Large intestine (tissue), 3 donors: ENCODE data around the gene SH2D3A. TPM values are rescaled to one million over a fixed set of nuclear protein-coding genes. Genes with fewer than 3 reads are reported as not detected.
A peak's percentile ranks its signal among the peaks of the same experiment; 100 is the strongest.

Experiments
- DNase-seq, 2 donors: peaks; one replicate each; pipeline versions ENCODE4 v3.0.0 to v3.0.0-alpha.2; 2013
- H3K27ac ChIP-seq: one replicate; pipeline ENCODE4 v1.5.1; 2013; ENCODE audit warnings: low read length
- H3K27me3 ChIP-seq: 2 replicates; pipeline ENCODE4 v1.6.1; 2013; ENCODE audit warnings: low read length; ENCODE audit not compliant: control insufficient read depth, insufficient read depth
- H3K36me3 ChIP-seq: 2 replicates; pipeline ENCODE4 v1.6.1; 2013; ENCODE audit warnings: low read length; ENCODE audit not compliant: control insufficient read depth, insufficient read depth
- H3K4me1 ChIP-seq: one replicate; pipeline ENCODE4 v1.6.1; 2013; ENCODE audit warnings: low read length; ENCODE audit not compliant: control insufficient read depth, insufficient read depth
- H3K4me3 ChIP-seq: one replicate; pipeline ENCODE4 v1.5.1; 2013; ENCODE audit warnings: low read length
- H3K9me3 ChIP-seq: one replicate; pipeline ENCODE4 v1.6.1; 2013; ENCODE audit warnings: mild to moderate bottlenecking, low read depth, low read length, moderate library complexity; ENCODE audit not compliant: control insufficient read depth
- WGBS: methylation state at CpG from one replicate; pipeline ENCODE4 v1.1.5; 2013; ENCODE audit warnings: low lambda C conversion rate; ENCODE audit not compliant: insufficient coverage; 5-methylcytosine and 5-hydroxymethylcytosine counted together
- polyA plus RNA-seq: library from polyadenylated mRNA; unstranded; fragments of 120-200 nt; gene quantifications from one replicate; pipeline ENCODE4 v1.2.1, GENCODE V29; 2013

Gene SH2D3A
- polyA plus RNA-seq, 1 donor = 26.3 TPM

DNA sequence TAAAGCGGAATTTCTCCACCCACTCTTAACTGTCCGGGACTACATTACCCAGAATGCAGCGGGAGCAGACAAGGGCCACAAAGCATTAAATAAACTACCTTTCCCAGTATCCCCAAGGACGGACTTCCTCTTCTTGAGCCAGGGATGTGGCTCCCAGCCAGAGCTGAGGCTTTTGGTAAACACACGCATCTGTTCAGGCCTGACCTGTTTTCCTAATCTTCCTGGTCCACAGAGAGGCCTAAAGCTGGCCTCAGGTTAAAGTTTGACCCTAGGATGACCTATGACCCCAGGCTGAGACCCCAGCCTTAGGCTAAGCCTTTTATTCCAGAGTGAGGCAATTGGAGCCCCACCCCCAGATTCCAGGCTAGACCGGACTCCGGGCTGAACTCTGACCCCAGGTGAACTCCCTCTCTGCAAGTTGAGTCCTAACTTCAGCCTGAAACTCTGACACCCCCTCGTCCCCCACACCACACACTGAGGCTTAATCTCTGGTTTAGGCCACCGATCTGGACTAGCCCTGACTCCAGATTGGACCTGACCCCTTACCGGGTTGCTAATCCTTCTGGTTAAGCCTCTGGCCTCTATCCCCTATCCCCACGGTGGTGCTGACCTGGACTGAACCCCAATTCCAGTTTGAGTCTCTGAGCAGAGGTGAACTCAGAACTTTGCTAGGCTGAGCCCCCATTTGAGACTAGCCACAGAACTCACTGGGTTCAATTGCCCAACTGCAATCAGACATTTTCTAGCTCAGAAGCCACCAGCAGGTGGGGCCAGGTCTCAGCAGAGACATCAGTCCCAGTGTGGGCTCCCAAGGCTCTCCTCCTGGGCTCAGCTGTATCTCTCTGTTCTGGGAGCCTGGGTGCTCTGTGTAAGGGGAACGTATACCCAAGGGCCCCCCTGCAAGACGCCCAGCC lies 29.1 kb downstream of the SH2D3A start:
- no peaks in the 10 kb centered on the region for H3K9me3 ChIP-seq
- peak overlapping the region; percentile 7 for H3K4me3 ChIP-seq
- peak; percentile 86 to 89 for DNase-seq
- WGBS = no CpG with 5 or more reads among the region's 13 CpGs
- peak overlapping the region; percentile 90 for H3K27ac ChIP-seq
- H3K36me3 ChIP-seq = peaks cover 14% of the 10 kb centered on the region
- H3K27me3 ChIP-seq = no peaks in the 10 kb centered on the region
- peaks cover 26% of the 10 kb centered on the region for H3K4me1 ChIP-seq

DNA sequence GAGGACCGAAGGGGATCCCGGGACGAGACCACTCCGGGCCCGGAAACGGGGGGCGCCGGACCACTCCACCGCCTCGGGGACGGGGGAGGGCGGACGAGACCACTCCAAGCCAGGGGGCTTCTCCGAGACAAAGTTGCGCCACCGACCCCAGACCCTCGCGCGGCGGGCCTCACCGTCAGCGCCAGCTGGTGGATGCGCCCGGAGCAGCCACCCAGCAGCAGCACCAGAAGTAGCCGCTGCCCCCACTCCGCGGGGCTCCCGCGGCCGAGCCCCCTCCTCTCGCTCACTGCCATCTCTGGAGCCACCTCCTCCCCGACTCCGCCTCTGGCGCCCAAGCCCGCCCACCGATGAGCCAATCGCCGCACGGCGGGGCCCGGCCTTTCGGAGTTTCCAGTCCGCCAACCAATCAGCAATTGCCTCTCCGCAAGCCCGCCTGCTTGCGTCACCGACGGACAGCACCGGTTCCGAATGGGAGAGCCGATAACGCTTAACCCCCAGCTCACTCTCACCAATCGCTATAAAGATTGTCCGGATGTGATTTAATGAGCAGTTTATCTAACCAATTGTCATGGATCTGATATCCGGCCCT lies 29.9 kb downstream of the SH2D3A start, which contains the start of gene GPR108:
Gene GPR108 (minus strand): TSS at position 297 of the 589 bp plus-strand sequence. CDS start 4 bp downstream, at position 293.
- peak; percentile 100 for DNase-seq
- H3K4me3 ChIP-seq = peak within 1 kb of the TSS; percentile 79
- no peaks in the 10 kb centered on the region for H3K9me3 ChIP-seq
- H3K4me1 ChIP-seq = peaks cover 26% of the 10 kb centered on the region
- no CpG with 5 or more reads among the region's 55 CpGs for WGBS
- no peaks in the 10 kb centered on the region for H3K27me3 ChIP-seq
- peak within 1 kb of the TSS; percentile 90 for H3K27ac ChIP-seq
- peaks cover 16% of the 10 kb centered on the region for H3K36me3 ChIP-seq

DNA sequence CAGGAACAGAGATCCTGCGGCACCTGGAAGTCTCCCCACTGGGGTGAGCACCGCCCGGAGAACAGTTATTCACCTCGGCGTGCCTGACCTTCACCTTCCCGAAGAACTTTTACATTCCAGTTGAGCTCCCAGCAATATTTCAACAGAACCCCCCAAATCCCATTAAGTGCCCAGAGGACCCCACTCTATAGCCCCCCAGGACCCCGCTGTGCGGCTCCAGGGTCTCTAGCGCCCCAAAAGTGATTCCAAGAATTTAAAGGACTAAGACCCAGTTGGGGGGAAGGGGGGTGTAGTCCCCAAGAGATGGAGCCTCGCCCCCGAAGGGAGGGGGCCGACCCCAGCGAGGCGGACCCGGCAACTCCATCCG lies 30.3 kb downstream of the SH2D3A start:
- Histone ChIP-seq H3K4me3 (peak overlapping the region; percentile 79), H3K36me3 (peaks cover 20% of the 10 kb centered on the region), H3K9me3 (no peaks in the 10 kb centered on the region), H3K27me3 (no peaks in the 10 kb centered on the region), H3K27ac (peak overlapping the region; percentile 87), H3K4me1 (peaks cover 26% of the 10 kb centered on the region)
- DNase-seq = no peak
- WGBS = no CpG with 5 or more reads among the region's 16 CpGs

DNA sequence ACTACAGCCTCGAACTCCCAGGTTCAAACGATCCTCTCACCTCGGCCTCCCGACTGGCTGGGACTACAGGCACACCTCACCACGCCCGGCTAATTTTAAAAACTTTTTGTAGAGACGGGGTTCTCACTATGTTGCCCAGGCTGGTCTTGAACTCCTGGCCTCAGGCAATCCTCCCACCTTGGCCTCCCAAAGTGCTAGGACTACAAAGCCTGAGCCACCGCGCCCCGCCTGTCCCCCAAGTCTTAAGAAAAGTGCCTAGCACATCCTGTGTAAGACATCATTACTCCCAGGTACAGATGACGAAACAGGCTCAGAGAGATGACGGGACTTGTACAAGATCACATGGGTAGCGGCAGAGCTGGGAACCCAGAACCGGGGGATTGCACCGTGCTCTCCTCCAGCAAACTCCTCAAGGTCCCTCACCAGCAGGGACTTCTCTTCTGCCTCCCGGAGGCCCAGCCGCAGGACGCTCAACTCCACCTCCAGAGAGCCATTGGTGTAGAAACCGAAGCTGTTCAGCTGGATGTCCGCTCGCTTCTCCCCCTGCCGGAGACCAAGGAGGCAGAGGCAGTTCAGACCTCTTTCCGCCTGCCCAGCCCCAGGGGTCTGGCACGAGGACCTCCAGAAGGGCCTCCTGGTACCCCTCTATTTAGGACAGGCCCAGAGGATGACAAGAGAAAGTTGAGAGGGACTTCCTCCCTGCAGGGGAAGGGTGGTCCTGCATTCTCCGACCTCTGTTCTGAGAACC lies 30.9 kb downstream of the SH2D3A start:
- no CpG with 5 or more reads among the region's 25 CpGs for WGBS
- DNase-seq = peak; percentile 74 to 87
- H3K36me3 ChIP-seq = peaks cover 24% of the 10 kb centered on the region
- H3K4me3 ChIP-seq = peak overlapping the region; percentile 79
- peaks cover 26% of the 10 kb centered on the region for H3K4me1 ChIP-seq
- H3K27ac ChIP-seq = peak overlapping the region; percentile 87
- no peaks in the 10 kb centered on the region for H3K27me3 ChIP-seq
- H3K9me3 ChIP-seq = no peaks in the 10 kb centered on the region

DNA sequence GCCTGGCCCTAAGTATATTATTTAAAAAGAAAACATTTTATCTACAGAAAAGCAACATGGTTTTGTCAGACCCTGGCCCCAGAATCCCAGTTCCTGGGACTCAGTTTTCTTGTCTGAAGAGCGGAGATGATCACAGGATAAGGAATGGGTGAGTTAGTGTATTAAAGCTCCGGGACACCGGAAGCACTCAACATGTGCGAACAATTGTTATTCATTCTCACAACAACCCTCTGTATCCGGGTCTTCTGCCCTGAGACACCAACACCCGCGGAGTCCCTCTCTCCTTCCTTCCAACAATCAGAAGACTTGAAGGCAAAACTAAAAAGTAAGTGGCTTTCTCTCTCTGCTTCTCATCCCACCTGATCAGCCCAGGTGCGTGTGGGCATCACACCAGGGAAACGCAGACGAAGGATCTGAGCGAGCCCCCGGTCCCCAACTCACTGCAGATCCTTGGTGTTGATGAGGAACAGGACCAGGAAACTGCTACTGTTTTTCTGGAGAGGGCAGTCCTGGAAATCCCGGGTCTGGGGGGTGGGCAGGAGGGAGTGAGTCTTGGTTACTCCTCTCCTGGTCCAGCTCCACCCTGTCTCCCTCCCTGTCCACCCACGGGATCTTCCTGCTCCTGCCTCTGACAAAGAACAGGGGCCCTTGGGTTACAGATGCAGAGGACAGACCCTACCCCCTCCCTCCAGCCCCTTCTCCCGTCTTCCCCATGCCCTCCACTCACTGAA lies 31.9 kb downstream of the SH2D3A start:
- no peaks in the 10 kb centered on the region for H3K27me3 ChIP-seq
- H3K9me3 ChIP-seq = no peaks in the 10 kb centered on the region
- H3K36me3 ChIP-seq = peaks cover 24% of the 10 kb centered on the region
- H3K27ac ChIP-seq = peak overlapping the region; percentile 87
- DNase-seq = no peak
- no CpG with 5 or more reads among the region's 15 CpGs for WGBS
- peaks cover 26% of the 10 kb centered on the region for H3K4me1 ChIP-seq
- H3K4me3 ChIP-seq = no peak overlapping the region

DNA sequence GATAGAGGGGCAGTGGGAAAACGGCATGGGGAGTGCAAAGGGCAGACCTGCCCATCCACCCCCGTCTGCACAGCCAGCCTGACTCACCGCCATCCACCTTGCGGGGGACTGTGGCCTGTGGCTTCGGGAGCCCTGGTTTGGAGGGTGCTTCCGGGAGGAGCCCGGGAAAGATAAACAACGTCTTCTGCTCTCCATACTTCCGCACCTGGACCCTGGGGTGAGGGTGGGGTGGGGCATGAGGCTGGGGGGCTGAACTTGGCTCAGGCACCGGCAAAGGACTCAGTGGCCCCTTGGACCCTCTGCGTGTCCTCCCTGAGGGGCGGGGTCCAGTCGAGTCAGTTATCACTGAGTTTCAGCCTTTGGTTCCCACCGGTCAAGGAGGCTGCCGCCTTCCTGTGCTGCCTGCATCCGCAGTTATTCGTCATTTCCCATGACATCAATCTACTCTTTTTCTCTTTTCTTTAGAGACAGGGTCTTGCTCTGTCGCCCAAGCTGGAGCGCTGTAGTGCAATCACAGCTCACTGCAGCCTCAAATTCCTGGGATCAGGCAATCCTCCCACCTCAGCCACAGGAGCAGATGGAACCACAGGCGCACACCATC lies 33.0 kb downstream of the SH2D3A start:
- peaks cover 24% of the 10 kb centered on the region for H3K36me3 ChIP-seq
- peak in 1 of 2 donors; percentile 66 for DNase-seq
- H3K27me3 ChIP-seq = no peaks in the 10 kb centered on the region
- no peak overlapping the region for H3K27ac ChIP-seq
- no CpG with 5 or more reads among the region's 20 CpGs for WGBS
- H3K4me3 ChIP-seq = no peak overlapping the region
- no peaks in the 10 kb centered on the region for H3K9me3 ChIP-seq
- H3K4me1 ChIP-seq = peaks cover 35% of the 10 kb centered on the region

DNA sequence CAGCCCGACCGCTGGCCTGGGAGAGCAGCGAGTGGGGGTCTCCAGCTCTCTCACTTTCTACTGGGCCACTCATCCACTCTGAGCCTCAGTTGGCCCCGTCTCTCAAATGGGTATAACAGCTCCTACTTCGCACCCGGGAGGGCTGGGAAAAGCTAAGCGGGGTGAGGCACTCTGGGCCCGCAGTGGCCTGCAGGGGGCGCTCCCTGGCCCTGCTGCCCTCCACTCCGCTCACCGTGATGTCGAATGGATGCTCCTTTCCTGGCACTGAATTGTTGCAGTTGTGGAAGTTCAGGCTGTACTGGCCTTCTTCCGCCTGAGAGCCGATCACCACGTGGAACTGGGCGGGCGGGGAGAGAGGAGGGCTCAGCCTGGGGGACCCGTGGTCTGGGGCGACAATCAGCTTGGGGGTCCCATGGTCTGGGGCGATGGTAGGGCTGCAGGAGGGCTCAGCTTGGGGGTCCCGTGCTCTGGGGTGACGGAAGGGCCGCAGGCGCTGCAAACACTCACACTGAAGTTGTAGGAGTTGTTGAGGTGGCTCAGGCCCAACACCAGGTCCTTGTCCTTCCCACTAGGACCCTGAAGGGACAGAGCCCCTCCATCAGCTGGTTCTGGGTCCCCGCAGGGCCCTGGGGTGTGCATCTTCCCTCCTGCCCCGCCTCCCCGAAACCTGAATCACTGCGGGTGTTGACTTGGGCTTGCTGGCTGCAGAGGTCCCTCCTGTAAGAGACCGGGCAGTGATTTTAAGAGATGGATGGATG lies 33.7 kb downstream of the SH2D3A start:
- Histone ChIP-seq H3K27ac (no peak overlapping the region), H3K4me3 (no peak overlapping the region), H3K4me1 (peaks cover 28% of the 10 kb centered on the region), H3K9me3 (no peaks in the 10 kb centered on the region), H3K27me3 (no peaks in the 10 kb centered on the region), H3K36me3 (peaks cover 24% of the 10 kb centered on the region)
- no peak for DNase-seq
- no CpG with 5 or more reads among the region's 29 CpGs for WGBS

DNA sequence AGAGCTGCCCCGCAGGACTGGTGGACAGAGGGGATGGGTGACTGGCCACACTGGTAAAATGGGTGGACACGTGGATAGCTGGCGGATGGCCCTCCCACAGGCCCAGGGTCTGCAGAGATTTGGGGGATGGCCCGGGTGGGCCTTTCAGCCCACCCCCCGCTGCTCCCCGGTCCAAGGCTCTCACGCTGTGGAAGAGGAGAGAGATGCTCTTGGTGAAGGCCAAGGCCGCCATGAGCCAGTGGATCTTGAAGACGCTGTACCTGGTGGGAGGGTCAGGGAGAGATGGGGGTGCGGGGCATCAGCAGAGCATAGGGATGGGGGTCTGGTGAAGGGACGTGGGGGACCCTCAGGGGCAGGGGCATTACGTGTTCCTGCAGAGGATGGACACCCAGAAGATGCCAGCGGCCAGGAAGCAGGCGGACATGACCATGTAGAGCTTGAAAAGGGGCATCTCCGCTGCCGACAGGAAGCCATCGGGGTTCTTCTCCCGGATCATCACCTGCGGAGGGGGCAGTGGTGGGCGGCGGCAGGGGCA lies 34.4 kb downstream of the SH2D3A start:
- no CpG with 5 or more reads among the region's 21 CpGs for WGBS
- no peak overlapping the region for H3K4me3 ChIP-seq
- no peaks in the 10 kb centered on the region for H3K9me3 ChIP-seq
- no peak overlapping the region for H3K27ac ChIP-seq
- H3K27me3 ChIP-seq = no peaks in the 10 kb centered on the region
- H3K36me3 ChIP-seq = peaks cover 24% of the 10 kb centered on the region
- H3K4me1 ChIP-seq = peaks cover 22% of the 10 kb centered on the region
- no peak for DNase-seq

DNA sequence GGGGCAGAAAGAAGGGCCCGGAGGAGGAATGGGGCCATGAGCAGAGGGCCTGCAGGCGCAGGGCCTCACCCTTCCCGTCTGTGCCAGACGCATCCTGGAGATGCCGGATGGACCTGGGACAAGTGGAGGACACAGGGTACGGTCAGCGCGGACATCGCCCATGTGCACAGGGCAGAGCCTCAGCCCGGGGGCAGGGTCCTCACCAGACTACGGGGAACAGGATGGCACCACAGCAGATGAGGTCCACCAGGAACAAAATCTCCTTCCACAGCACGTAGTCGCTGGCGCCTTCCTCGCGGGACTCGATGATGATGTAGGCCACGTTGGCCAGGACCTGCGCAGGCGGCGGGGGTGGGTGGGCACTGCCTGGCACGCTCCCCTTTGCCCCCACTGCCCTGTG lies 35.4 kb downstream of the SH2D3A start:
- peaks cover 2% of the 10 kb centered on the region for H3K9me3 ChIP-seq
- no CpG with 5 or more reads among the region's 22 CpGs for WGBS

More for the DNA sequence above, 35.4 kb downstream of the SH2D3A start:
- no peak overlapping the region for H3K27ac ChIP-seq
- H3K36me3 ChIP-seq = peaks cover 24% of the 10 kb centered on the region
- peaks cover 21% of the 10 kb centered on the region for H3K4me1 ChIP-seq
- H3K27me3 ChIP-seq = no peaks in the 10 kb centered on the region
- DNase-seq = no peak
- no peak overlapping the region for H3K4me3 ChIP-seq
